Left ventricle myocardium inferior (tissue), 1 donor: ENCODE data around the gene NENF. TPM values are rescaled to one million over a fixed set of nuclear protein-coding genes. Genes with fewer than 3 reads are reported as not detected.

Experiments
- DNase-seq: peaks from one replicate; pipeline ENCODE4 v3.0.0-alpha.2; 2020
- H3K27ac ChIP-seq: fragments of 200-600 bp; replicated peaks from 2 replicates; pipeline ENCODE4 v1.8.0; 2021
- H3K27me3 ChIP-seq: fragments of 200-600 bp; 2 replicates; pipeline ENCODE4 v1.8.0; 2021; ENCODE audit warnings: low read depth
- H3K36me3 ChIP-seq: fragments of 200-600 bp; 2 replicates; pipeline ENCODE4 v1.8.0; 2021
- H3K4me1 ChIP-seq: fragments of 200-600 bp; 2 replicates; pipeline ENCODE4 v1.8.0; 2021
- H3K4me3 ChIP-seq: fragments of 200-600 bp; 2 replicates; pipeline ENCODE4 v1.8.0; 2021; ENCODE audit warnings: mild to moderate bottlenecking, moderate library complexity
- H3K9me3 ChIP-seq: fragments of 200-600 bp; replicated peaks from 2 replicates; pipeline ENCODE4 v1.8.0; 2021
- intact Hi-C: fragments of 100-400 bp; cut with micrococcal nuclease; formaldehyde crosslinking; loops from one replicate; pipeline ENCODE4 v1.11.0; 2022
- total RNA-seq: library from RNA; stranded (reverse); fragmentation: NEBNext Ultra II Directional; extraction: Animal tissue kit (Norgen Biotek cat#: 25700); gene quantifications from one replicate; pipeline ENCODE4 v1.2.1, GENCODE V29; 2021
- TF ChIP-seq, protein P1 (sequence below): fragments of 200-600 bp; IDR thresholded peaks from 2 replicates; pipeline ENCODE4 v1.8.0; 2021; ENCODE audit warnings: antibody characterized with exemption, mild to moderate bottlenecking, borderline replicate concordance
- donor health status: DM: no; HTN: yes; CAD: no; lungs with severe emphysema.

The NENF gene
- total RNA-seq, 1 donor from 2014 or later = 108 TPM

GRCh38 chr1:212397171-212397570 is 35.5 kb upstream of the NENF start:
- Histone ChIP-seq H3K9me3 (peaks cover 26% of the 10 kb centered on the region), H3K27me3 (no peaks in the 10 kb centered on the region), H3K27ac (no peak overlapping the region), H3K4me3 (no peak overlapping the region), H3K36me3 (peaks cover 4% of the 10 kb centered on the region), H3K4me1 (peaks cover 7% of the 10 kb centered on the region)
- TF ChIP-seq, protein P1, sequence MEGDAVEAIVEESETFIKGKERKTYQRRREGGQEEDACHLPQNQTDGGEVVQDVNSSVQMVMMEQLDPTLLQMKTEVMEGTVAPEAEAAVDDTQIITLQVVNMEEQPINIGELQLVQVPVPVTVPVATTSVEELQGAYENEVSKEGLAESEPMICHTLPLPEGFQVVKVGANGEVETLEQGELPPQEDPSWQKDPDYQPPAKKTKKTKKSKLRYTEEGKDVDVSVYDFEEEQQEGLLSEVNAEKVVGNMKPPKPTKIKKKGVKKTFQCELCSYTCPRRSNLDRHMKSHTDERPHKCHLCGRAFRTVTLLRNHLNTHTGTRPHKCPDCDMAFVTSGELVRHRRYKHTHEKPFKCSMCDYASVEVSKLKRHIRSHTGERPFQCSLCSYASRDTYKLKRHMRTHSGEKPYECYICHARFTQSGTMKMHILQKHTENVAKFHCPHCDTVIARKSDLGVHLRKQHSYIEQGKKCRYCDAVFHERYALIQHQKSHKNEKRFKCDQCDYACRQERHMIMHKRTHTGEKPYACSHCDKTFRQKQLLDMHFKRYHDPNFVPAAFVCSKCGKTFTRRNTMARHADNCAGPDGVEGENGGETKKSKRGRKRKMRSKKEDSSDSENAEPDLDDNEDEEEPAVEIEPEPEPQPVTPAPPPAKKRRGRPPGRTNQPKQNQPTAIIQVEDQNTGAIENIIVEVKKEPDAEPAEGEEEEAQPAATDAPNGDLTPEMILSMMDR = no peak
- no peak for DNase-seq
- intact Hi-C loops = no loop called here

DNA sequence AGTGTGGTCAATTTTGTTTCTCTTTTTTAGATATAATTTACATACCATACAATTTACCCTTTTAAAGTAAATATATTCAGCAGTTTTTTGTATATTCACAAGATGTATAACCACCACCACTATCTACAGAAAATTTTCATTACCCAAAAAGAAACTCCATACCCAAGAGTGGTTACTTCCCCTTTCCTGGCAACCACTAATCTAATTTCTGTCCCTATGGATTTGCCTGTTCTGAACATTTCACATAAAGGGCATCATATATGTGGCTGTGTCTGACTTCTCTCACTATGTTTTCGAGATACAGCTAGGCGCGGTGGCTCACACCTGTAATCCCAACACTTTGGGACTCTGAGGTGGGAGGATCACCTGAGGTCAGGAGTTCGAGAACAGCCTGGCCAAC is 31.7 kb upstream of the NENF start:
- Histone ChIP-seq H3K9me3 (peaks cover 19% of the 10 kb centered on the region), H3K4me1 (peaks cover 7% of the 10 kb centered on the region), H3K36me3 (peaks cover 11% of the 10 kb centered on the region), H3K4me3 (no peak overlapping the region), H3K27ac (no peak overlapping the region), H3K27me3 (no peaks in the 10 kb centered on the region)
- no peak for DNase-seq
- TF ChIP-seq, protein P1 = no peak
- intact Hi-C loops = no loop called here

DNA sequence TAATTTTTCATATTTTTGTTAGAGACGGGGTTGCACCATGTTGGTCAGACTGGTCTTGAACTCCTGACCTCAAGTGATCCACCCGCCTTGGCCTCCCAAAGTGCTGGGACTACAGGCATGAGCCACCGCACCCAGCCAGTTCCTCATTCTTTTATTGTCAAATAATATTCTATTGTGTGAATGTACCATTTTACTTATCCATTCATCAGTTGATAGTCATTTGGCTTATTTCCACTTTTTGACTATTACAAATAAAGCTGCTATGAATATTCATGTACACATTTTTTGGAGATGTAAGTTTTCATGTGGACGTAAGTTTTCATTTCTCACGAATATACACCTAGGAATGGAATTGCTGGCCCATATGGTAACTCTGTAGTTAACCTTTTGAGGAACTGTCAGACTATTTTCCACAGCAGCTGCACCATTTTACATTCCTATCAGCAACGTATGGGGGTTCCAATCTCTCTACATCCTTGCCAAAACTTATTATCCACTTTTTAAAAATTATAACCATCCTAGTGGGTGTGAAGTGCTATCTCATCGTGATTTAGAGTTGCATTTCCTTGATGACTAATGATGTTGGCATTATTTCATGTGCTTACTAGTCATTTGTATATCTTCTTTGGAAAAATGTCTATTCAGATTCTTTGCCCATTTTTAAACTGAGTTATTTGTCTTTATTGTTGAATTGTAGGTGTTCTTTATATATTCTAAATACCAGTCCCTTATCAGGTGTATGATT is 30.7 kb upstream of the NENF start:
- intact Hi-C loops = no loop called here
- no peak for DNase-seq

DNA sequence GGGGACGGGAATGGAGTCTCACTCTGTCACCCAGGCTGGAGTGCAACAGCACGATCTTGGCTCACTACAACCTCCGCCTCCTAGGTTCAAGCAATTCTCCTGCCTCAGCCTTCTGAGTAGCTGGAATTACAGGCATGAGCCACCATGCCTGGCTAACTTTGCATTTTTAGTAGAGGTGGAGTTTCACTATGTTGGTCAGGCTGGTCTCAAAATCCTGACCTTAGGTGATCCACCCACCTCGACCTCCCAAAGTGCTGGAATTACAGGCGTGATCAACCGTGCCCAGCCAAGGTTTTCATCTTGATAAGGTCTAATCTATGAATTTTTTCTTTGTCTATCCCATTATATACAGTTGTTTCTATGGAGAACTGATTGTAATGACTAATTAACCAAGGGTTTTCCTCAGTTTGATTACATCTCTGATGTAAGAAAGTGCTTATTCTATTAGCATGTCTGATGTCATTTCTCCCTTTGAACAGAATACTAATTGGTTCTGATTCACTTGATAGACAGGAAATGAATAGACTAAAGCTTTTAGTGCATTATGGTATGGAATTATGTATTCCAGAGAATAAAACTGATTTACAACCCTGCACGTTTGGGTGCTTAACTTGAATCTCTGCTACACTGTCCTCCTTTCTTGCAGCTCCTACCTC is 29.9 kb upstream of the NENF start:
- Histone ChIP-seq H3K36me3 (peaks cover 20% of the 10 kb centered on the region), H3K9me3 (peaks cover 6% of the 10 kb centered on the region), H3K4me1 (peaks cover 7% of the 10 kb centered on the region), H3K27ac (no peak overlapping the region), H3K4me3 (no peak overlapping the region), H3K27me3 (no peaks in the 10 kb centered on the region)
- DNase-seq = no peak
- TF ChIP-seq, protein P1 = no peak
- intact Hi-C loops = no loop called here

More for the DNA sequence above, 30.7 kb upstream of the NENF start:
- TF ChIP-seq, protein P1 = no peak
- peaks cover 17% of the 10 kb centered on the region for H3K36me3 ChIP-seq
- no peaks in the 10 kb centered on the region for H3K27me3 ChIP-seq
- H3K27ac ChIP-seq = no peak overlapping the region
- peaks cover 7% of the 10 kb centered on the region for H3K4me1 ChIP-seq
- peaks cover 11% of the 10 kb centered on the region for H3K9me3 ChIP-seq
- no peak overlapping the region for H3K4me3 ChIP-seq

GRCh38 chr1:212410231-212410820 is 22.4 kb upstream of the NENF start:
- peaks cover 19% of the 10 kb centered on the region for H3K4me1 ChIP-seq
- peaks cover 49% of the 10 kb centered on the region for H3K36me3 ChIP-seq
- intact Hi-C loops = no loop called here
- DNase-seq = no peak
- H3K27ac ChIP-seq = no peak overlapping the region
- H3K27me3 ChIP-seq = no peaks in the 10 kb centered on the region
- TF ChIP-seq, protein P1 = no peak
- H3K4me3 ChIP-seq = no peak overlapping the region
- H3K9me3 ChIP-seq = peaks cover 5% of the 10 kb centered on the region
